B cell (primary cell): ENCODE results near the gene FHDC1.

Source experiments
- EZH2 ChIP-seq: IDR thresholded peaks from 2 replicates; pipeline ENCODE4 v1.6.1; 2012; ENCODE audit warnings: borderline replicate concordance, low read depth, mild to moderate bottlenecking, moderate library complexity, low read length; ENCODE audit not compliant: insufficient read depth, poor library complexity, severe bottlenecking
- TF ChIP-seq, protein P1 (sequence below): fragments of 200-600 bp; IDR thresholded peaks from one replicate; pipeline ENCODE4 v1.8.0; 2022; ENCODE audit warnings: antibody characterized with exemption, mild to moderate bottlenecking

DNA sequence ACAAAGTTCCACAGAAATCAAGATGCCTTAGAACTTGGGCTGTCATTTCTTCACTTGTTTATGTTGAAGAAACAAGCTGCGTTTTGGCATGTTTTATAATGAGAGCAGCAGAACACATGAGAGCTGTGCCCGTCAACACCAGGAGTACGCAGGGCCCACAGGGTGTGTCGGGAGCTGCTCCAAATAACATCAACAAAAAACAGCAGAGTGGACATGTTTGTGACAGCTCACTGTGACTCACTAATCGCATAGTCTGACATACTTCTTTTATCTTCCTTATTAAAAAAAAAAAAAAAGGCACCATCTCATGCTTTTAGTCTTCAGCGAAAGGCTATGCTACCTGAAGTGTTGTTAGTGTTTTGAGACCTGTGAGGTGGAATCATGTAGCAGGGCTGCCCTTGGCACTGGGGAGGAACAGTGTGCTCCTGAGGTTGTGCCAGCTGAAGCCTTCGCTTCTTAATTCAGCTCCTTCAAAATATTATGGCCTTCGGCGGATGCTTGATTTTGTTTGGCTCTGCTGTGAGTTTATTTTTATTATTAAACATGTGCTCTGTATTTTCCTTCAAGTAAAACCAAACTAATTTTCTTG, 32.8 kb downstream of the FHDC1 start:
- TF ChIP-seq, protein P1, sequence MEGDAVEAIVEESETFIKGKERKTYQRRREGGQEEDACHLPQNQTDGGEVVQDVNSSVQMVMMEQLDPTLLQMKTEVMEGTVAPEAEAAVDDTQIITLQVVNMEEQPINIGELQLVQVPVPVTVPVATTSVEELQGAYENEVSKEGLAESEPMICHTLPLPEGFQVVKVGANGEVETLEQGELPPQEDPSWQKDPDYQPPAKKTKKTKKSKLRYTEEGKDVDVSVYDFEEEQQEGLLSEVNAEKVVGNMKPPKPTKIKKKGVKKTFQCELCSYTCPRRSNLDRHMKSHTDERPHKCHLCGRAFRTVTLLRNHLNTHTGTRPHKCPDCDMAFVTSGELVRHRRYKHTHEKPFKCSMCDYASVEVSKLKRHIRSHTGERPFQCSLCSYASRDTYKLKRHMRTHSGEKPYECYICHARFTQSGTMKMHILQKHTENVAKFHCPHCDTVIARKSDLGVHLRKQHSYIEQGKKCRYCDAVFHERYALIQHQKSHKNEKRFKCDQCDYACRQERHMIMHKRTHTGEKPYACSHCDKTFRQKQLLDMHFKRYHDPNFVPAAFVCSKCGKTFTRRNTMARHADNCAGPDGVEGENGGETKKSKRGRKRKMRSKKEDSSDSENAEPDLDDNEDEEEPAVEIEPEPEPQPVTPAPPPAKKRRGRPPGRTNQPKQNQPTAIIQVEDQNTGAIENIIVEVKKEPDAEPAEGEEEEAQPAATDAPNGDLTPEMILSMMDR, result no peak
- TF ChIP-seq EZH2, result no peak
